Measurements from ENCODE around the gene FAM110D.

FAM110D gene

DNA sequence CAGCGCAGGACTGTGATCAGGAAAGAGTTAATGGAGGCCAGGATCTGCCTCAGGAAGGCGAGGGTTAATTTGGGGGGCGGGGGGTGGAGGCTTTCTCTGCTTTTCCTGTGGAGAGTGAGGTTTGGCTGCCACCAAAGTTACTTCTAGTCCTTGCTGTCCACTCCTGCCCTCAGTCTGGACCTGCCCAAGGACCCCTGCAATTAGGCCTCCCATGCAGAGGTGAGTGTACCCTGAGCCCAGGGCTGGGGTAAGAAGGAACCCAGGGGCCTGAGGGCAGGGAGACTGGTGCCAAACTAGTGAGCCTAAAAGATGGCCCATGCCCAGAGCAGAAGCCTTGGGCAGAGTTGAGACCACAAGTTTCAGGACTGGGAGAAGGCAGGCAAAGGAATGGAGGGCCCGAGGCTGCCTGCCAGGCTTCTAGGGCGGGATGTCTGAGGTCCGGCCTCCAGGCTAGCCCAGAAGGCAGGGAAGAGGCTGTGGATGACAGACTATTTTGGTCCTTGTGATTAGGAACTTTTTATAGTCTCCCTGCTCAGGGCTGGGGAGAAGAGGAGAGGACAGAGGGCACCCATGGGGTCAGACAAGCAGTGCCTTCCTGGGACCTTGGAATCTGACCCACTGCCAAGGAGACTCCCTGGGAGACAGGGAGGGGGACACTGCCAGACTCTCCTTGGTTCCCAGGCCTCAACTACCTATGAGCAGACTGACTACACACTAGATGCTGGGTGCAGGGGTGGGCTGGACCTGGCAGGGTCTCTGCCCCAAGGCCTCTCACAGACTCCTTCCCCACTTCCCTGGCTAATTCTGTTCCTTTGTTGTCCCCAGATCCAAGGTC, at the start of gene FAM110D:
FAM110D (plus strand) TSS at position 172 of the 835 bp plus-strand sequence. CDS start 2,213 bp downstream, outside the sequence.
- DNase-seq, result no peak

DNA sequence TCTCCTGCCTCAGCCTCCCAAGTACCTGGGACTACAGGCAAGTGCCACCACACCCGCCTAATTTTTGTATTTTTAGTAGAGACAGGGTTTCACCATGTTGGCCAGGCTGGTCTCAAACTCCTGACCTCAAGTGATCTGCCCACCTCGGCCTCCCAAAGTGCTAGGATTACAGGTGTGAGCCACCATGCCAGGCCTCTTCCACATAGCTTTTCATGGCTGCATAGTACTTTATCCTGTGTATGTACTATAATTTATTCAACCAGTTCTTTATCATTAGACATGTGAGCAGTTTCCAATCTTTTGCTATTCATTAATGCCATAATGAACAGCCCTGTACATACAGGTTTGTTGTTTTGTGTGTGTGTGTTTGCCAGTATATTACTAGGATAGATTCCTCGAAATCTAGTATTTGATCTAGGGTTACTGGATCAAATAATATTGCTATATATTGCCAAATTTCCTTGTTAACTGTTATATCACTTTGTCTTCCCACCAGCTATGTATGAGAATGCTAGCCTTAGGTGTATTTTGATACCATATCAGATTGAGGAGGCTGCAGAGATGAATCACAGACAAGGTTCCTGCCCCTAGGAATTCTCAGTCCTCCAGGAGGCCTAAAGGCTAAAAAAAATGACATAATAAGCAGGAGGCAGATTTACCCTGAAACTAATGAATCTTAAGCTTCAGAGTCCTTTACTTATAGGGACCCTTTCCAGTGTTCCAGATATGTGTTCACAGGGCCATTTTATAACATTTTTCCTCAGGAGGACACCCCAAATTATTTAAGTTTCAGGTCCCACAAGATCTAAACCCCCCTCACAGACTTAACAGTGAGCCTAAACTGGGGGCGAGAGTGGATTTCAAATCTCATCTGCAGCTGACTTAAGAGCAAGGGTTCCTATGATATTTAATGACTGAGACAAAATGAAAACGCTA, 49.4 kb upstream of the FAM110D start:
- no peak for DNase-seq

DNA sequence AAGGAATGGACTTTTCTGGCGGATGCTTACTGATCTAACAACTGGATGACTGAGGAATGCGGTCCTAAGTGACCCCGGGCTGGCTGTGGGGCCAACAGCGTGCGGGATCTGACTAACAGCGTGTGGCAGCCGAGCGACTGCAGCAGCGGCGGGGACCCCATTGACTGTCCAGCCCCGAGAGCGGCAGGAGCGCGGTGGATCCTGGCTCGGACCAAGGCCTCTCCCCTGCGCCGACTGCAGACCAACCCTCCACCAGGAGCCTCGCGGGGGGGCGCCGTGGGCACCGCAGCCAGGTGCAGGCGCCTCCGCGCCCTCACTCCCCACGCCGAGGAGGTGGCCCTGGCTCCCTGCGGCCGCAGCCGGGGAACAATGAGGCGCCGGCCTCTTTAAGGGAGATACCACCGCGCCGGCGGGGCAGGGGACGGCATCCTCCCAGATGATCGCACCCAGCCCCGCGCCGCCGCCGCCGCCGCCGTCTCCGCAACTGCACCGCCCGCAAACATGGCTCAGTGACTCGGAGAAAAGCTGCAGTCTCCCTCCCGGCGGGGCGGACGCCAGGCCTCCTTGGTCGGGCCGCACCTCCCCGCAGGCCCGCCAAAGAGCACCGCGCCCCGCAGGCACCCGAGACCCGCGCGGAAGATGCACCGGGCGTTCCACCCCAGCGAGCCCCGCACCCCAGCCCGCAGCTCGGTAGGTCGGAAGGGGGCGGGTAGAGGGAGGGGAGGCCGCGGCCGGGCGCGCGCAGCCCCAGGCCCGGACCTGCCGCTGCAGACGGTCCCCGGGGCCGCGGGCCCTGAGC, 47.9 kb upstream of the FAM110D start:
- peak; percentile 59 for DNase-seq

DNA sequence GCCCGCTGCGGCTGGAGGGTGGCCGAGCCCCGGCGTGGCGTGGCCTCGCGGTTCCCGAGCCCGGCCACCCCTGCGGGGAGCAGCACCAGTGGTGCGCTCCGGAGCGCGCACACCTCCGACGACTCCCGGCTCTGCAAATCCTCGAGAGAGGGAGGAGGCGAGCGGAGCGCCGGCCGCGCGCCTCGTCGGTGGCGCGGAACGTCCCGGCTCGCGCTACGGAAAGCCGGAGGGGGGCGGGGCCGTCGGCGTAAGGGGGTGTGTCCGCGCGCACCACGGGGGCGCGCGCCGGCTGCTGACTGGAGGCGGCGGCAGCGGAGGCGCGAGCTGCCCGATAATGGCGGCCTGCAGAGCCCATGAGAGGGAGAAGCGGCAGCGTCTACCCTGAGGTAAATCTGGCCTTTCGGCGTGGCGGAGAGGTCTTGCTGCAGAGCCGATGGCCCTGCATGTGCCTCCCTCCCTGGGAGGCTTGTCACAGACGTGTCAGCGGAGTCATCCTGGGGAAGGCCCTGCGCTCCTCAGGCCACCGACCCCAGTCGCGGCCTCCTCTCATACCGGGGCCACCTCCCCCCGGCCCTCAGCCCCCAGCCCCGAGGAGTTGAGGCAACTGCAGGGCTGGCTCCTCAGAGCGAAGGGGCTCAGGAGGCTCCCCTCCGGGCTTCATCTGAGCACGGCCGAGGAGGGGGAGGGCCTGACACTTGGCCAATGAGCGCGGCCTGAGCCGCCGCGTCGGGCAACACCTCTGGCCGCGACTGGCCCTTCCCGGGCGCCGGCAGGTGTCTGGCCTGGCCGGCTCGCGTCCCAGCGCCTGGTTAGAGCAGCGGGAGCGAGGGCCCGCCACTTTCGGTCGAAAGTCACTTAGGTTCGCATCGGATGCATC, 47.1 kb upstream of the FAM110D start, which contains the start of gene PDIK1L:
PDIK1L (plus strand) TSS at position 295 of the 877 bp plus-strand sequence. CDS start 2,485 bp downstream, outside the sequence.
- DNase-seq, result peak; percentile 95

DNA sequence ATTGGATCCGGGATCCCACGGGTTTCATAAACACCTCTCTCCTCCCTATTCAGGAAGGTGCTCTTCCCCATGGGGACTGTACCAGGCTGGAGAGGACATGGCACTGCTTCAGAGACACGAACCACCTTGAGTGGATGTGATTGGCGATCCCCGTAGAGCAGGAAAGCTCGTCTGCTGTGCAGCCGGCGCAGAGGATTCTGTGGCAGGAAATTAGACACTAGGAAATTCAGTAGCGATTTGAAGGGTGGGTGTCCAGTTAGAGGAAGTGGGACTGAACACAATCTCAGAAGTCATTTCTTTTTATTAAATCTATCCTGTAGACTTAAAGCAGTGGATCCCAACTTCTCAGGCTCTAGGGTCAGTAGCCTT, 46.5 kb upstream of the FAM110D start:
- DNase-seq, result peak; percentile 53

DNA sequence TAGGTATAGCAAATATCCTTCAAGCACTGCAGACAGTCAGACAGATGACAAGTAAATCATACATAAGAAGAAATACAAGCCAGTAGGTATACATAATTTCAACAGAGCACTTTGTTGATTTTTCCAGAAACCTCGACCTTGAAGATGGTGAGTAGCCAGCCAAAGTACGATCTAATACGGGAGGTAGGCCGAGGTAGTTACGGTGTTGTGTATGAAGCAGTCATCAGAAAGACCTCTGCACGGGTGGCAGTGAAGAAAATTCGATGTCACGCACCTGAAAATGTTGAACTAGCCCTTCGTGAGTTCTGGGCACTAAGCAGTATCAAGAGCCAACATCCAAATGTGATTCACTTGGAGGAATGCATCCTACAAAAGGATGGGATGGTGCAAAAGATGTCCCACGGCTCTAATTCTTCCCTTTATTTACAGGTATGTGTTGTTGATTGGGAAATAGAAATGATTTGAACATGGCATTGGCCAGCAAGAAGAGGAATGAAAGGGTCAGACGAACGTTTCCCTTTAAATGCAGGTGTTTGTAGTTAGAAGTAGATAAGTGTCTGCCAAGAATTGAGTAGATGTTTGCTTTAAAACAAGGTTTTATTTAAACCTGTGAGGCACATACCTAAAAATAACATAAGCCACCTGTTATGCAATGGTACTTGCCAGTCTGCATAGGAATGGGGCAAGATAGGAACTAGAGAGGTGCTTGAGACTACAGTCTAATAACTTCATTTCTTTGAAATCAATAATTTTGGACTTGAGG, 44.5 kb upstream of the FAM110D start:
- DNase-seq, result no peak

DNA sequence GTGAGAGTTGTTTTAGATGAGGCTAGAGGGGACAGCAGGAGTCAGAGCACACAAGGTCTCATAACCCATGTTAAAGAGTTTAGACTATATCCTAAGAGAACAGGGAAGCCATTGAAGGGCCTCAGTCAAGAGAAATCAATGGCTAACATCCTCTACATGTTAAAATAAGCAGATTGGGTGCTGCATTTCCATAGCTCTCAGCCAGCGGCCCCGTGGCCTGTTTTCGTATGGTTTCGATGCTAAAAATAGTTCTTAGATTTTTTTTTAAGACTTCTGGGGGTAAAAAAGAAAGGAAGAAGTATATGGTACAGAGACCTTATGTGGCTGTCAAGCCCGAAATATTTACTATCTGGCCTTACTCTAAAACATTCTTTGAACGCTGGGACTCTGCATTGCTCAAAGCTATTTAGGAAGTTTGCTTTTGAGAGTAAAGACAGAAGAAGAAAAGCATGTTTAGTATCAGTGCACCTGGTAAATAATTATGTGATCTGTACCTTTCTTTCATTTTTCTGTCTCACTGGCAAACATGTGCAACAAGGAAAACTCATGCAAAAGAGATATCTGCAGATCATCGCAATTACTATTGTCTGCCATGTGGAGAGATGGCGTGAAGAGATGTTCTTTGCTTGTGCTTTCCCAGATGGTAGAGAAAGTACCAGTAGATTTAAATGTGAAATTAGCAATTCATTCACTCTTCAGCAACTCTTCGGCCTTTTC, 38.8 kb upstream of the FAM110D start:
- no peak for DNase-seq

DNA sequence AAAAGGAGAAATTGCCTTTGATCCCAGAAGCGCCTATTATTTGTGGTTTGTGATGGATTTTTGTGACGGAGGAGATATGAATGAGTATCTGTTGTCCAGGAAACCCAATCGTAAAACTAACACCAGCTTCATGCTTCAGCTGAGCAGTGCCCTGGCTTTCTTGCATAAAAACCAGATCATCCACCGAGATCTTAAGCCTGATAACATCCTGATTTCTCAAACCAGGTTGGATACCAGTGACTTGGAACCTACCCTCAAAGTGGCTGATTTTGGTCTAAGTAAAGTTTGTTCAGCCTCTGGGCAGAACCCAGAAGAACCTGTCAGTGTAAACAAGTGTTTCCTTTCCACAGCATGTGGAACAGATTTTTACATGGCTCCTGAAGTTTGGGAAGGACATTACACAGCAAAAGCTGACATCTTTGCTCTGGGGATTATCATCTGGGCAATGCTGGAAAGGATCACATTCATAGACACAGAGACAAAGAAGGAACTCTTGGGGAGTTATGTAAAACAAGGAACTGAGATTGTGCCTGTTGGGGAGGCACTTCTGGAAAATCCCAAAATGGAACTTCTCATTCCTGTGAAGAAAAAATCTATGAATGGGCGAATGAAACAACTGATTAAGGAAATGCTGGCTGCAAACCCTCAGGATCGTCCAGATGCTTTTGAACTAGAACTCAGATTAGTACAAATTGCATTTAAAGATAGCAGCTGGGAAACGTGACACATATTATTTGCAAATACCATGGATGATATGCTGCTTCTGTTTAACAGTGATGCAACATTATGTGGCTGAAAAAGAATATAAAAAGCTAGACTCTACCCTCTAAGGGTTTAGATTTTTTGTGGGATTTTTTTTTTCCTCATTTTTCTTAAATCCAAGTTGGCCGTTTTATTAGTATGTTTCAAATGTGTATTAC, 36.8 kb upstream of the FAM110D start:
- DNase-seq, result peak; percentile 69

DNA sequence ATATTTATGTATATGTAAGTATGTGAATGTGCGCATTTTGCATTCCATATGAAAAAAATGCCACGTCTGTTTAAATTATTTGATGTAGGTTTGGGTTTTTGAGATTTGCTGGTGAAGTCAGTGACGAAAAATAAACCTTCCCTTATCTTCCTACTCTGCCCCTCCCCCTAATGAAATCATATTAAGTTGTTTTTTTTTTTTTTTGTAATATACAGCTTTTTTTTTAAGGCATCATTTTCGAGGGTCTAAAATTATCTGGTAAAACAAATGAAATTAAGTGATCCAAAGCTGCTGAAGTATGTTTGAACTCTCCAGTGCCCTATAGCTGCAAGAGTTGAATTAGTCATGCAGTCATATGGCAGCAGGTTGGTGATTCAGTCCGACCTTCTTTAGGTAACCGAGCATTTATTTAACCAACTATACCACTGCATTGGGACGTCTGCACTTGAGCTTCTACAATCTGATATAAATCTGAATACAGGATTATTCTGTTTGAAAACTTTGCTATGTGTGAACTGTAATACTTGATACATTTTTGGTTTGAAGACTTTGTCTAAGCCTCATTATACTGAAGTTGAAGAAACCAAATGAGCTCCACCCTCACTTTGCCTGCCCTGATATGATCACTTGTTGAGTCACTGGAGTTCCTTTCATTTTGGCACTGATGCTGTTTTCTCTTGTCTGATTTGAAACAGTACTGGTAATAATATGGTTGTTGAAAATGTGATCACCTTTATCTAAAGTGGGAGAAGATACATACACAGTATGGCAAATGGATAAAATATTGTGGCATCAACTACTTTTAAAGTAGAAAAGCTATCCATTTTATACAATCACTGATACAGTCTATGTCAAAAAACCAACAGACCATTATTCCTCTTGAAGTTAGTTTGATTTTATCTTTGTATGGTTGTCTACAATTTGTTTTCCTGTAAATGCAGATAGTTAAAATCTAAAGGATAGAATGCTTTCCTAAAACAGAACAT, 35.6 kb upstream of the FAM110D start:
- peak; percentile 66 for DNase-seq

DNA sequence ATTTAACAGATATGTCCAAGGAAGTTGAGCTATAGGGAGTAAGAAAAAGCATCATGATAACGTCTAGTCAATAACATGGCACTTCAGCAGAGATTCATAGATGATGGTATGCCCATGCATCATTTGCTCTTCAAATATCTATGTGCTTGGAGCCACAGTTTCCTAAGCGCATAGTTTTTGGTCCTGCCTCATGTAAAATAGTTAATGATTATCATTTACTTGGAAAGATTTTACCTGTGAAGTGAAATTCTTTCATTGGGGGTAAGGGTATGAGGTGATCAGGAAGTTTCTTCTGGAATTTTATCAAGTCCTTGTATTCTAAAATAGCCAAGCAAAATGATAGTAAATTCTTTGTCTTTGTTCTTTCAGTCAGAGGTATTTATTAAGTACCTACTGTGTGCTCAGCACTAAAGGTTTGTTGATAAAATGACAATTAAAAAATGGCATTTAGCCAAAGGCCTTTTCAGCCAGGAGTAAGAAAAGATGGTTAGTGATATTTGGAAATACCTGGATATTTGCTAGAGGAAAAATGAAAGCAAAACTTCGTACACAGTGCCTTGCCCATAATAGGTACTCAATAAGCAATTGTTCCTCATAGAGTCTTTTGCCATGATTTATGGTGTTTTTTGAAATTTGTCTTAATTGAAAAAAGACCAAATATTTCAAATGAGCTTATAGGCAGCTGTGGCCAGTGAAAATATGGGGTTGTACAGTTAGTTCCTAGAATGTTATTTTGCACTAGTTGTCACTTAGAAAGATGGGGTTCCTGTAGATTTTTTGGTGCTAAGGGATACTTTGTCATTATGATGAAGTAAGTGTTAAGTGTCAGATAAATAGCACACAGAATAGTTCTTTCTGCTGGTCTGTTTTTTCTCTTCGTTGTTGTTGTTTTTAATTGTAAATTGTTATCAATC, 34.2 kb upstream of the FAM110D start:
- DNase-seq, result no peak

DNA sequence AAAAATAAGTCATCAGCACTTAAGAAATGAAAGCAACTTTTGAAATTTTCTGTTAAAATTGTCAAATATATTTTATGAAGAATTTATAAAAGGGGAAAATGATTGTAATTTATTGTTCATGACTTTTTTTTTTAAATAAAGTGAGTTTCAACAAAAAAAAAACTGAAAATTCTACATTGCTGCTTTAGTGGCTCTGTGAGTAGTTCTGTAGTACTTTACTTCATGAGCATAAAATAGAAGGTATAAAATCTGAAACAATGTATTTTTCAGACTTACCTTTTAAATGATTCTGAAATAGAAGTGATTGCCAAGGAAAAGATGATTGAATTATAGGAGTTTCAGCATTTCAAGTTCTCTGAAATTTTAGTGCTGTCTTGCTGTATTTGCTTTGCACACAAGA, 33.5 kb upstream of the FAM110D start:
- no peak for DNase-seq

DNA sequence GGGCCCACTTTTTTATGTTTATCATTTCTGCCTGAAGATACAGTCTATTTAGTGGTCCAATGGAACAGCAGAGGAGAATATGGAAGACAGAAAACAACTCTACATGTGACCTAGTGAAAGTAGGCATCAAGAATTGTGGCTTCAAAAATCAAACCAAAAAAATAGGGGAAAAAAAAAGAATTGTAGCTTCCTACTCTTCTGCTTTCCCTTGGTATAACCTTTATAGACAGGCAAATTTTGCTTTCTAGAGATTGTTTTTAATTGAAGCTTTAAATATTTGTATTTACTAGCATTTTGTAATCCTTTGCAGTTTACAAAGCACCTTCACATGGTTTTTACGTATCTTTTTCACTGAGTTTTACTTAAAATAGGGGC, 32.9 kb upstream of the FAM110D start:
- no peak for DNase-seq

DNA sequence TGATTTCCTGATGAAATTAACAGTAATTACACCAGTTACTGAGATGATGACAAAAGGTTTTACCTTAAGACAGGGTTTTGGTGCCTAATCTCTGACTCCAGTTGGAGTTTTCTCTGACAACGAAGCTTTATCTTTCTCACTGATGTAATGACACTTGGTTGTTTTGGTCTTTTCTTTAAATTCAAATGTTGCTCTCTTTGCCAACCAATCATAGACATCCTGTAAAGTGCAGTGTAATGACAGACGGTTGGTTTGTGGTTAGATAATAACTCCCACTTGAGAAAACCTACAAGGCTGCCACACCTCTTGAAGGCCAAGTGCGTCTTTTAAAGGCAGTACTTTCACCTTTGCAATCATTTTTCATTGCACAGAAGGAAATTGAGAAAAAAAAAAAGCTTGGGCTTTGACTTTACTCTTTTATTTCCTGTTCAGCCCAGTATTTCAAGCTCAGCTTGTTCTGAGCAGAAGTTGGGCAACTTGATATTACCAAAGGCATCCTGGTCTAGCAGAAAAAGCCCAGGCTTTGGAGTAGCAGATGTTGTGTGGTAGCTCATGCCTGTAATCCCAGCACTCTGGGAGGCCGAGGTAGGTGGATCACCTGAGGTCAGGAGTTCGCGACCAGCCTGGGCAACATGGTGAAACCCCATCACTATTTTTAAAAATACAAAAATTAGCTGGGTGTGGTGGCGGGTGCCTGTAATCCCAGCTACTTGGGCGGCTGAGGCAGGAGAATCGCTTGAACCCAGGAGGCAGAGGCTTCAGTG, 32.4 kb upstream of the FAM110D start:
- DNase-seq, result peak; percentile 70

DNA sequence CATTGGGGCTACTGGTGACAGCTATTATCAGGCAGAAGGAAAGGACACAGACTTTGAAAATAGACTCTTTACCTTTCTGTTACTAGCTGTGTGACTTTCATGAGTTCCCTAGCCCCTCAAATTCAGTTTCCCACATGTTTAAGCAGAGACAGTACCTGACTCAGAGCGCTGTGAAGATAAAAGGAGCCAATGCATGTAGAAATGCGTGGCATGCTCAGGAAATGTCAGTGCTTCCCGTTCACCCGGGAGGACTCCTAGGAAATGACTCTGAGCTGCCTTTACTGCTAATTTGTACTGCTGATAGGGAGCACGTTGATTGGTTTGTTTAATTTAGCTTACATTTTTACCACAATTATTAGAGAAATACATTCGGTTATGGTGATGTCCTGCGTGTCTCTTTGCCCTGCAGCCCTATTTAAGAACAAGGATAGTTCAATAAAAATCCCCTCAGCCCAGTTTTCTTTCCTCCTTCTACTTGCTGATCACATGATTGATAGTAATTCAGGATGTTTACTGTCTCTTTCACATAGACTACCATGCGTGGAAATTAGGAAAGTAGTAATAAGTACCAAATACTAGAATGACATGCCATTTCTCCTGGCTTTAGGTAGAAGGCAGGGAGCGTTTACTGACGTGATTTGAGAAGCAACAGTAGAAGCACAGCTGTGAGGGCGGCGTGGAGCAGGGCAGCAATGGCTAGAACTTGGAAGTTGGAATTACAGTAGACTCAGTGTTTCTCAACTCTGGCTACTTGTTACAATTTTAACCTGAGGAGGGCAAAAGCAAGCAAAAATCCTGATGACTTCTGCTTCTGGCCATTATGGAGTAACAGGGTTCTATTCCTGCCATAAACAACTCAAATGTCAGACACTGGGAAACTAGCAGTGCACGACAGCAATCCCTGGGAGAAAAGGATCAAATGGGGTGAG, 31.4 kb upstream of the FAM110D start:
- DNase-seq, result peak; percentile 34

DNA sequence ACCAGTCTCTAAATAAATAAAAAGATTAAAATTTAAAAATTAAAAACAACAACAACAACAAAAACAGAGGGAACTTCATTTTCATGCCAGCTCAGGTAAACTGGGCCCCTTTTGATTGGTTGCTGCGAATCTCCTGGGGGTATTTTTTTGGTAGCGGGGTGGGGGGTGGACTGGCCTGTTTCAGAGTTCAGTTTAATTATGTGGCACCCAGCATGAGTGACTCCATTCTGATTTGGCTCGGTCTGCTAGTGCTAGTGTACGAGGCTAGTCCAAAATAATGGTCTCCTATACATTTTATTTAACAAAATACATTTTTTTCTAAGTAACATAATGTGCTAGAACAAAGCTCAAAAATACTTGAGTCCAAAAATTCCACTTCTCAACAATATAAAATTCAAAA, 29.1 kb upstream of the FAM110D start:
- DNase-seq, result no peak

Data from inflammatory macrophage treated with lipopolysaccharide for 4 hours (primary cell).